ENCODE data around the gene CTF1. TPM values are rescaled to one million over a fixed set of nuclear protein-coding genes. Genes with fewer than 3 reads are reported as not detected.
"Not testable (repeated sequence)": the region's sequence is repeated elsewhere in the genome, so short reads cannot be mapped to it uniquely, and the experiment has no call there.

CTF1 gene
- 0.12 and 0.39 TPM in 2 replicates for total RNA-seq

DNA sequence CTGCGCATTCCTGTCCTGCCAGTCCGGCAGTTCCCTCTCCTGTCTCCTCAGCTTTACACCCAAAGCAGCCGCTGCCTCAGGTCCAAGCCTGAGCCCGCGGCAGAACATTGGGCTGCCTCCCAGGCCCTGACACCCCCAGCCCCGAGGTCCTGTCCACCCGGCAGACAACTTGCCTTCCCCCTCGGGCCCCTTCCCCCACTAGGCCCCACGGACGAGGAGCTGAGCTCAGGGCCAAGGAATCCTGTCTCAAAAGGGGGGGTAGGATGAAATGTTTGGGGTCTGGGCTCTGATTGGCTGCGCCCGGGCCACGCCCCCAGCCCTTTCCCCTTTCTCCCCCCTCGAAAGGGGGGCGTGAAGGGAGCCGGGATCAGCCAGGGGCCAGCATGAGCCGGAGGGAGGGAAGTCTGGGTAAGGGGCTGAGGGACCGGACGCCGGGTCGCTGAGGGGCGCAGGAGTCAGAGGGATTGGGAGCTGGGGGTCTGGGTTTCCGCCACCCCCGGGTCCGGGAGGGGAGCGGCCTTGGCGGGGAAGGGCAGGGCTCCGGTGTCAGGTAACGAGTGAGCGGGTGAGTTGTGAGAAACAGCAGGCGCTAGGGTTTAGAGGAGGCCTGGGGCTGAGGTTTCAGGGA is at the start of gene CTF1:
TSS of gene CTF1 (plus strand) at position 354 of the 628 bp plus-strand sequence. CDS start at position 384, 30 bp downstream.
- intact Hi-C loops (cut with micrococcal nuclease), result loop anchor here (2.0 kb wide), 2 partner anchors 134 to 198 kb away; partner anchors contain the start of genes CFAP119, RNF40 and SRCAP

DNA sequence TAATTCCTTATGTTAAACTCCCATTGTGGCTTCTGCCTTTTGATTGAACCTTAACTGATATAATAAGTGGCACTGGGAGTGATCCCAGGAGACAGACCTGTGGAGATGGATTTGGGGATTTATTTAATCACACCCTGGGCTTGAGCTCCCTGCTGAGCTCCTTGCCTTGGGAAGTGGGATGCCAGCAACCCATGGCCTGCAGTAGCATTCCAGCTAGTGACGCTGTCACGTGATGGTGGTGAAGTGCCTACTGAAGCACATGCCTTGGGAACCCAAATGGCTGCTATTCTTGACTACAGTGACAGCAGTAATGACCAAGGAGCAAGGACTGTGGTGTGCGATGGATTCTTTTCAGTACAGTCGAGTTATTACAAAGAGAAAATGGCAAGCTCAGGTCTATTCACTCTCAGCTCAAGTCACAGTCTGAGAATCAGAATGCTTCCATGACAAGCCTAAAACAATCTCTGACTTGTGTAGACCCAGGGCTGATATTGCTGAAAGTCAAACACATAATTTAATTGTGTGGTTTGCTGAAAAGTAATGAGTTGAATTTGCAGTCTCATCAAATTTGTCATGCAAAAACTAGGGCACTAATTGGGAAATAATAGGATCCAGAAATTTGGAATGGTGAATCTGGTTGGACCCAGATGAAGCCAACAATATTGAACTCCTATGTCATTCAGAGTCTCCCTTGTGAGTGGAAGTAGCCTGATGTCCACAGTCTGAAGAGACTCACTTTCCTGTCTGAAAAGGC is 49.6 kb upstream of the CTF1 start:
- intact Hi-C loops (cut with micrococcal nuclease), result no loop called here

DNA sequence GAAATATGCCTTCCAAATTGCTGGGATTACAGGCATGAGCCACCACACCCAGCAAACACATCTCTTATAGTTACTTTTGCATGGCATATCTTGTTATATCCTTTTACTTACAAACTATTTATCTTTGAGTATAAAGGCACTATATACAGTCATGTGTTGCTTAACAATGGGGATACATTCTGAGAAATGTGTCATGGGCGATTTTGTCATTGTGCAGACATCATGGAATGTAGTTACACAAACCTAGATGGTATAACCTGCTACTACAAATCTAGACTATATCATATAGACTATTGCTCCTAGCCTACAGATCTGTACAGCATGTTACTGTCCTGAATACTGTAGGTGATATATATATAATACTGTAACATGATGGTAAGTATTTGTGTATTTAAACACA is 46.2 kb upstream of the CTF1 start:
- intact Hi-C loops (cut with micrococcal nuclease), result no loop called here

DNA sequence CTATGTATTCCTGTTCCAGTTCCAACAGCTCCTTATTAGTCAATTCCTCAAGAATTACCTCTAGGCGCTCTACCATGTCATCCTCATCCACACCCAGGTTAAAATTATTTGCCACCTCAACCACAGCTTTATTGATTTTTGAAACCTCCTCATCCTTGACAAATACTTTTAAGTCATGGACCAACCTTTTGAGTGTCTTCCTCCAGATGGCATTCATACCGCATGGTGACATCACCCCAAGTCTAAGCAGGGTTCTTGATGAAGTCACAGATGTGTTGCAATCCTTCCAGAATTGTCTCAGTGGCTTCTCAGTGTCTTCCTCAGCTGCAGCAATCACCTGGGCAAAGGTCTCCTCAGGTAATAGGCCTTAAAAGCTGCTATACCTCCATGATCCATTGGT is 42.7 kb upstream of the CTF1 start:
- intact Hi-C loops (cut with micrococcal nuclease), result no loop called here

- intact Hi-C loops (cut with micrococcal nuclease), result no loop called here
These were observed 38.3 kb upstream of the CTF1 start for GRCh38 chr16:30858111-30858495.

- intact Hi-C loops (cut with micrococcal nuclease), result no loop called here
These were observed 37.5 kb upstream of the CTF1 start for GRCh38 chr16:30858829-30859423.

- intact Hi-C loops (cut with micrococcal nuclease), result not testable (repeated sequence)
These were observed 35.7 kb upstream of the CTF1 start for GRCh38 chr16:30860729-30861128.

DNA sequence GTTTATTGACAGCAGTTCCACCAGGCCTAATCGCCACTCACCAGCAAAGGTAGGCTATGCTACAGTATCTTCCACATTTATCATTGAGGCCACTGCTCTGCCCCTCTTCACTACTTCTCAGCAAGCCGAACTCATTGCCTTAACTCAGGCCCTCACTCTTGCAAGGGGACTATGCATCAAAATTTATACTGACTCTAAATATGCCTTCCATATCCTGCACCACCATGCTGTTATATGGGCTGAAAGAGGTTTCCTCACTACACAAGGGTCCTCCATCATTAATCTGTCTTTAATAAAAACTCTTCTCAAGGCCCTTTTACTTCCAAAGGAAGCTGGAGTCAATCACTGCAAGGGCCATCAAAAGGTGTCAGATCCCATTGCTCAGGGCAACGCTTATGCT is 33.2 kb upstream of the CTF1 start:
- intact Hi-C loops (cut with micrococcal nuclease), result not testable (repeated sequence)

GRCh38 chr16:30866031-30866430 is 30.4 kb upstream of the CTF1 start:
- intact Hi-C loops (cut with micrococcal nuclease), result no loop called here

DNA sequence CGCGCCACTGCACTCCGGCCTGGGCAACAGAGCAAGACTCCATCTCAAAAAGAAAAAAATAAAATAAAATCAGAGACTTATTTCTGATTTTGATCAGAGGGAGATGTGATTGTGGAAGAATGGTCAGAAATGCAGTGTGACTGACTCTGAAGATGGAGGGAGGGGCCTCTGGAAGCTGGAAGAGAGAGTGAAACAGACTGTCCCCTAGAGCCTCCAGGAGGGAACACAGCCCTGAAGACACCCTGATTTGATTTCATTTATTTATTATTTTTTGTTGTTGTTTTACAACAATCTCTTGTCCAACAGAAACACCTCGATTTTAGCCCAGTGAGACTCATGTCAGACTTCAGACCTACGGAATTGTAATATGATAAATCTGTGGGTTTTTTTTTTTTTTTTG is 28.7 kb upstream of the CTF1 start:
- intact Hi-C loops (cut with micrococcal nuclease), result no loop called here

GRCh38 chr16:30870904-30871303 is 25.5 kb upstream of the CTF1 start:
- intact Hi-C loops (cut with micrococcal nuclease), result no loop called here

- intact Hi-C loops (cut with micrococcal nuclease), result no loop called here
These were observed 22.1 kb upstream of the CTF1 start for GRCh38 chr16:30874244-30874820.

DNA sequence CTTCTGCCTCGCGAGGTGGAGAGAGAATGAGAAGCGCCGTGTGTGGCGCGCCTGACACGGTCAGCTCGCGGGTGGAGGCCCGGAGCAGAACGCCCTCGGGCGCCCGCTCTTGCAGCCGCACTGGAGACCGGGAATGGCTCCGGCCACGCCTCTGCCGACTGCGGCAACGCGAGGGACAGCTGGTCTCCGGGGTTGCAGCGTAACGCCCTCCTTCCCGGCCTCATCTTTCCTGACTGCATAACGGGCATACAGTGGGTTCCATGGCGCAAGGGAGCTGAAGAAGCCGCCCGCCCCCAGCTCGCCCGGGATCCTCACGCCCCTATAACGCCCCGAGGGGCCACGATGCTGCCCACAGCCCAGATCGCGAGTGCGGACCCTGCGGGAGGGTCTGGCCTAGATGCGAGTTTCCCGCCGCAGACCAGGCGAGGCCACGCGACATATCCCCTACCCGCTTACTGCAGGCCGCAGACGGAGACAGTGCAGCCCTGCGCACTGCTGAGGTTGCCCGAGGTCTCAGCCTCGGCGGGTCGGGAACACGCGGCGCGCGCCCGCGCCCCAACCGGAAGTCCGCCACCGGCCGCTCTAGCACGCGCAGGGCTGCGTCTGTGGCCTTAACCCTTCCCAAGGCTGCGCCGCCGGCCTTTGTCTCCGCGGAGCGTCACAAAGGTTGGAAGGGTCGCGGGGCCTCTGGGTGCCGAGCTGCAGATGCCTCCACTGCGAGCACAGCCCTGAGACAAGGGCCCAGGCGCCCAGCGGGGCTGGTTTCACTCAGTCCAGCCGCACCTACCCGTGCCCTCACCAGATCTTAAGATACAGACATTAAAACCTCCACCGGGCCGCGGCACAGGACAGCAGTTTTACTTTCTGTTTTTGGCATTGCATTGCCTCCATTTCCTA is 21.3 kb upstream of the CTF1 start:
- intact Hi-C loops (cut with micrococcal nuclease), result loop anchor here (1.0 to 5.0 kb wide), 9 partner anchors 22 to 582 kb away; partner anchors contain the start of genes ARMC5, CFAP119, RNF40 and ZNF646

DNA sequence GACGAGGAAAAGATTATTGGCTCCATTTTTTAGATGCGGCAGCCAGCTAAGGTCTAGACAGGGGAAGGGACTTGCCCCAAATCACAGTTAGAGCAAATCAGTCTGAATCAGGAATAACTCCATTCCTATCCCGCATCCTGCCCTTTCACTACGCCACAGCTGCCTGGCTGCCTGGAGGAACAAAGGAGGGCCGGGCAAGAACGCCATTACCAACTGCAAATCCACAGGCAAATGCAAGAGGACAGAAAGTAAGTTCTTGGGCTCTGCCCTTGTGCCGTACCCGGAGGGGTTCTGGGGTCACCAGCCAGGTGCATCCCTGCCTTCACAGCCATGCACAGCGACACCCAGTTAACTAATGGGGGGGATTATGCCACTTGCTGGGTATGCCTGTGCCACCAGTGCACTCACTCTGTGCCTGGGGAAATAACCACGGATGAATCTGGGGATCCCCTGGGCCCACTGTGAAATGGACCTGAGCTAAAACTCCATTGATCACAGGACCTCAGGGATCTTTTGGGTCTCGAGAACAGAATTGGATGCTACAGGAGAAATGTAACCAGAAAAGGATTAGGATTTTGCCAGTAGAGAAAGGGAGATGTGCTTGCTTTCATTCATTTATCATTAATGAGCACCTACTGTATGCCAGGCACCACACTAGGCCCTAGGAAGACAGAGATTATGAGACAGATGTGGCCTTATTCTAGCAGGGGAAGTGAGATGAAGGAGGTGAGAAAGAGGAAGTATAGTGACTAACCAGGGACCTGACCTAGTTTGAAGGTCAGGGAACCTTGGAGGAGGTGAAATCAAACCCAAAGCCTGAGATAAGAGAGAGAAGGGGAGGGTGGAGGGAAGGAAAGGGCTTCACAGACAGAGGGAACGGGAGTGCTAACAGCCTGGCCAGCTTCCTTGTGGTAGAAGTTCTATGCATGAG is 20.3 kb upstream of the CTF1 start:
- intact Hi-C loops (cut with micrococcal nuclease), result loop anchor here (1.0 to 5.0 kb wide), 9 partner anchors 21 to 581 kb away; partner anchors contain the start of genes ARMC5, CFAP119, RNF40 and ZNF646

- intact Hi-C loops (cut with micrococcal nuclease), result loop anchor here (5.0 kb wide), 1 partner anchor 580 kb away; the partner anchor contains the start of gene ARMC5
These were observed 19.5 kb upstream of the CTF1 start for GRCh38 chr16:30876867-30877266.

DNA sequence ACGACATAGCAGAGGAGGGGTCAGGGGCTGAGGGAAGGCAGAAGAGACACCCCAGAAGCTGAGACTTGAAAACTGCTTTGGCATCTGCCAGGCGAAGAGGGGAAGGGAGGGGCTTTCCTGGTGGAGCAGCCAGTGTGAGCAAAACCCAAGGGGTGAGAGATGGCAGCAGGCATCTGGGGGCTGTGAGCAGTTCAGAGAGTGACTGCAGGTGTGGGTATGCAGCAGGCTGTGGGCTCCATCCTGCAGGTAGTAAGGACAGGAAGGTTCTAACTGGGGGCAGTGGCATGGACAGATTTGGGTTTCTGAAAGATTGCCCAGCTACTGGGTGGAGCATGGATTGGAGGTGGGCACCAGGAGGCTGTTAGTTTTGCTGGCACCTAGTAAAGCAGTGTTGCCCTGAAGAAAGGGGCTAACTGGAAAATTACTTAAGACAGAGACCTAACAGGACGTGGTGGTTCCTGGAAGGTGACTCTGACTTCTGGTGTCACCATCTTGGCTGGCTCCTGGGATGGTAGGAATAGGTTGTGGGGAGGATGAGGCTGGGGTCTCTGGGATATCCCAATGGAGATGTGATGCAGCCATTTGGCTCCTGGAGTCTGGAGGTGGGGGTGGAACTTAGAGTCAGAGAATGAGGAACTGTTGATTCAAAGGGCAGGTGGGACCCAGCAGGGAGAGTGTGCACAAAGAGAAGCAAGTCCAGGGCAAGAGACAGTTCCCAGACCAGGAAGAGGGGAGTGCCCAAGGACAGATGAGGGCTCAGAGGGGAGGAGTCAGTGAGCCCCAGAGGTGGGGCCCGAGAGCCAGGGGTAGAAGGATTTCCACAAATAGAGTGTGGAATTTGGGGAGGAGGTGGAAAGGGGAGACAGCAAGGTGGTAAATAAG is 13.7 kb upstream of the CTF1 start:
- intact Hi-C loops (cut with micrococcal nuclease), result no loop called here

- intact Hi-C loops (cut with micrococcal nuclease), result no loop called here
These were observed 11.7 kb upstream of the CTF1 start for GRCh38 chr16:30884760-30885159.

DNA sequence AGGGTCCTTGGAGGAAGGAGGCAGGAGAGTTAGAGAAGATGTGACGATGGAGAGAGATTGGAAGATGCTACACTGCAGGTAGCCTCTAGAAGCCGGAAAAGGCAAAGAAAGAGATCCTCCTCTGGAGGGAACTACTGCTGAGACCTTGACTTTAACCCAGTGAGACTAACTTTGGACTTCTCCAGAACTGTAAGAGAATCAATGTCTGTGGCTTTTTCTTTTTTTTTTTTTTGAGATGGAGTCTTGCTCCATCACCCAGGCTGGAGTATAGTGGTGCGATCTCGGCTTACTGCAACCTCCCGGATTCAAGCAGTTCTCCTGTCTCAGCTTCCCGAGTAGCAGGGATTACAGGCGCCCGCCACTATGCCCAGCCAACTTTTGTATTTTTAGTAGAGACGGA is 11.2 kb upstream of the CTF1 start:
- intact Hi-C loops (cut with micrococcal nuclease), result no loop called here

- intact Hi-C loops (cut with micrococcal nuclease), result no loop called here
These were observed 10.3 kb upstream of the CTF1 start for GRCh38 chr16:30886145-30886544.
